Adrenal gland (tissue), 12 donors: ENCODE data around the gene PDE4C. TPM values are rescaled to one million over a fixed set of nuclear protein-coding genes. Genes with fewer than 3 reads are reported as not detected.

Experiments used
- DNase-seq, 7 donors: peaks; one replicate each; pipeline ENCODE4 v3.0.0-alpha.2; 2019 to 2020
- H3K27ac ChIP-seq, 5 donors: fragments of 200-600 bp; sonication (generic) in 4 of 5; 1 replicate in 3 of 5; 2 replicates in 2 of 5; pipeline versions ENCODE4 v1.5.1 to v1.8.0; 2016 to 2020; ENCODE audit warnings: mild to moderate bottlenecking in 1 of 5
- H3K27me3 ChIP-seq: fragments of 200-600 bp; 2 replicates; pipeline ENCODE4 v1.8.0; 2021
- H3K36me3 ChIP-seq, 2 donors: fragments of 200-600 bp; replicated peaks in 1 of 2; 1 replicate in 1 of 2; 2 replicates in 1 of 2; pipeline versions ENCODE4 v1.5.1 to v1.8.0; 2018 to 2022
- H3K4me1 ChIP-seq, 2 donors: fragments of 200-600 bp; replicated peaks in 1 of 2; 1 replicate in 1 of 2; 2 replicates in 1 of 2; pipeline versions ENCODE4 v1.5.1 to v1.8.0; 2018 to 2021
- H3K4me3 ChIP-seq, 4 donors: fragments of 200-600 bp; sonication (generic) in 3 of 4; one replicate each; pipeline ENCODE4 v1.5.1; 2016 to 2018
- H3K9me3 ChIP-seq, 3 donors: fragments of 200-600 bp; sonication (generic) in 1 of 3; replicated peaks in 1 of 3; 1 replicate in 2 of 3; 2 replicates in 1 of 3; pipeline versions ENCODE4 v1.5.1 to v1.8.0; 2016 to 2021
- CTCF ChIP-seq, 6 experiments: fragments of 450-650 bp in 4 of 6; fragments of 200-600 bp in 2 of 6; sonication (generic) in 1 of 6; IDR thresholded peaks; 1 replicate in 5 of 6; 2 replicates in 1 of 6; pipeline versions ENCODE4 v1.5.1 to v1.8.0; 2016 to 2021; ENCODE audit warnings: antibody characterized with exemption in 6 of 6, mild to moderate bottlenecking in 2 of 6, moderate library complexity in 1 of 6
- POLR2A ChIP-seq, 2 donors: fragments of 450-650 bp; IDR thresholded peaks; one replicate each; pipeline ENCODE4 v1.6.1; 2017; ENCODE audit warnings: antibody characterized with exemption in 2 of 2, mild to moderate bottlenecking in 2 of 2, moderate library complexity in 1 of 2
- WGBS, 4 donors: extraction: QIAGEN DNeasy Blood & Tissue Kit in 2 of 4; methylation state at CpG; one replicate each; pipeline versions ENCODE4 v1.1.5 to v1.1.7; 2013 to 2017; 5-methylcytosine and 5-hydroxymethylcytosine counted together
- intact Hi-C, 2 donors: fragments of 100-400 bp; cut with DNase I; formaldehyde crosslinking; loops; one replicate each; pipeline versions ENCODE4 v1.14.1 to v1.15.0; 2022 to 2023
- polyA plus RNA-seq, 3 donors: library from polyadenylated mRNA; stranded (reverse); fragments of 200-250 nt in 2 of 3; fragments of 350-450 nt in 1 of 3; fragmentation: Illumina TruSeq in 1 of 3; extraction: RNeasy Lipid Tissue Mini Kit (QIAGEN cat#74804) in 1 of 3; gene quantifications; one replicate each; pipeline ENCODE4 v1.2.3, GENCODE V29; 2013 to 2014
- total RNA-seq, 9 donors: library from RNA; depleted of rRNA in 4 of 9; stranded (reverse); fragments of >200 nt in 4 of 9; fragments of 120-200 nt in 1 of 9; fragmentation: NEBNext Ultra II Directional in 1 of 9; extraction: Animal tissue kit (Norgen Biotek cat#: 25700) in 1 of 9; gene quantifications; one replicate each; pipeline versions ENCODE4 v1.1.0 to v1.2.4, GENCODE V29; 2013 to 2023
- donor health status: healthy with polysubstance abuse.
- donor health status: Bipolar disorder and iron deficiency.
- donor health status: DM: yes; HTN: yes; CAD: no.
- donor health status: DM: no; HTN: no; CAD: no.
- donor health status: DM: no; HTN: no; CAD: no.
- donor health status: DM: yes; HTN: yes; CAD: no.

PDE4C gene
- total and polyA plus RNA-seq, 12 donors = 0.11 to 2.4 (median 0.61) TPM; not detected in 1

- peak in 5 of 7 donors; percentile 35 to 67 (median 47) for DNase-seq
- Histone ChIP-seq H3K27ac (peak overlapping the region; percentile 33 to 92 (median 83)), H3K4me1 (peaks cover 15 to 20% of the 10 kb centered on the region in 2 donors), H3K9me3 (no peaks in the 10 kb centered on the region), H3K27me3 (no peaks in the 10 kb centered on the region), H3K36me3 (peaks cover 0 to 22% of the 10 kb centered on the region in 2 donors), H3K4me3 (peak overlapping the region; percentile 5 to 80 (median 76))
- WGBS, 4 donors = 4 to 12% (median 5%) methylated on average over 8 to 46 of the region's 46 CpGs
- TF ChIP-seq CTCF (IDR thresholded peaks at IDR 0.05) = no peak
- TF ChIP-seq POLR2A (IDR thresholded peaks at IDR 0.05) = no peak
- intact Hi-C loops = no loop called here
Observed at GRCh38 chr19:18193388-18194180, 32.7 kb downstream of the PDE4C start.

GRCh38 chr19:18192673-18193387 lies 33.4 kb downstream of the PDE4C start, which contains the start of gene MPV17L2:
TSS of gene MPV17L2 (plus strand) at chr19:18193218. CDS start at chr19:18193282, 64 bp downstream.
- Histone ChIP-seq H3K9me3 (no peaks in the 10 kb centered on the region), H3K27ac (peak within 1 kb of the TSS; percentile 85 to 99 (median 95)), H3K27me3 (no peaks in the 10 kb centered on the region), H3K4me3 (peak within 1 kb of the TSS; percentile 5 to 80 (median 76)), H3K36me3 (peaks cover 0 to 15% of the 10 kb centered on the region in 2 donors), H3K4me1 (peaks cover 15 to 20% of the 10 kb centered on the region in 2 donors)
- peak; percentile 99 to 100 (median 100) for DNase-seq
- peak in 1 of 6 experiments; percentile 5 for TF ChIP-seq CTCF (IDR thresholded peaks at IDR 0.05)
- TF ChIP-seq POLR2A (IDR thresholded peaks at IDR 0.05) = peak; percentile 90 to 96
- WGBS, 4 donors = 0% methylated on average over 27 to 74 of the region's 74 CpGs
- intact Hi-C loops = no loop called here

GRCh38 chr19:18191640-18192062 lies 34.6 kb downstream of the PDE4C start:
- Histone ChIP-seq H3K4me3 (peak overlapping the region in 2 of 4 donors; percentile 15 to 44), H3K36me3 (peaks cover 0 to 8% of the 10 kb centered on the region in 2 donors), H3K9me3 (no peaks in the 10 kb centered on the region), H3K27ac (peak overlapping the region in 4 of 5 donors; percentile 91 to 99 (median 96)), H3K4me1 (peaks cover 15 to 20% of the 10 kb centered on the region in 2 donors), H3K27me3 (no peaks in the 10 kb centered on the region)
- DNase-seq = no peak
- TF ChIP-seq CTCF (IDR thresholded peaks at IDR 0.05) (peak in 1 of 6 experiments; percentile 47), POLR2A (IDR thresholded peaks at IDR 0.05) (no peak)
- intact Hi-C loops = no loop called here
- WGBS, 4 donors = 64 to 73% (median 69%) methylated on average over 5 of the region's 5 CpGs

GRCh38 chr19:18190278-18190677 lies 36.0 kb downstream of the PDE4C start:
- DNase-seq = no peak
- no peaks in the 10 kb centered on the region for H3K9me3 ChIP-seq
- no peak overlapping the region for H3K27ac ChIP-seq
- H3K27me3 ChIP-seq = no peaks in the 10 kb centered on the region
- H3K4me1 ChIP-seq = peaks cover 12 to 20% of the 10 kb centered on the region in 2 donors
- WGBS, 4 donors = 88 to 94% (median 90%) methylated on average over 4 of the region's 4 CpGs
- TF ChIP-seq POLR2A (IDR thresholded peaks at IDR 0.05) (no peak), CTCF (IDR thresholded peaks at IDR 0.05) (no peak)
- intact Hi-C loops = no loop called here
- no peak overlapping the region for H3K4me3 ChIP-seq
- no peaks in the 10 kb centered on the region for H3K36me3 ChIP-seq
